ENCODE measurements around the gene SHC3.

DNA sequence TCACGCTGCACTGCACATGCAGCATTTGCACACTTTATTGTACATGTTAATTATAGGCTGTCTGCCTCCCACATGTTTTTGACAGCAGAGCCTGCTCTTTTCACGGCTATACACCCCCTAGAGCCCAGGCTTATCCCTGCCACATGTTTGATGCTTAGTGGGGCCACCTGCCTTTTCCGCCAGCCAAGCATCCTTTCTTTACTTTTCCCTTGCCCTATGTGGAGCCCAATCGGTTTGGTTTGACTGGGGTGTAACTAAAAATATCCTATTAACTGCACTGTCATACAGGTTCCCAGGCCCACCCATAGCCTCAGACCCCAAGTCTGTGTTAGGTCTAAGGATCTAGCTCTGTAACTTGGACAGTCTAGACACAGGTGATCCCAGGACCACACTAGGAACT is 206.2 kb downstream of the SHC3 start:
- TF ChIP-seq, protein P1, sequence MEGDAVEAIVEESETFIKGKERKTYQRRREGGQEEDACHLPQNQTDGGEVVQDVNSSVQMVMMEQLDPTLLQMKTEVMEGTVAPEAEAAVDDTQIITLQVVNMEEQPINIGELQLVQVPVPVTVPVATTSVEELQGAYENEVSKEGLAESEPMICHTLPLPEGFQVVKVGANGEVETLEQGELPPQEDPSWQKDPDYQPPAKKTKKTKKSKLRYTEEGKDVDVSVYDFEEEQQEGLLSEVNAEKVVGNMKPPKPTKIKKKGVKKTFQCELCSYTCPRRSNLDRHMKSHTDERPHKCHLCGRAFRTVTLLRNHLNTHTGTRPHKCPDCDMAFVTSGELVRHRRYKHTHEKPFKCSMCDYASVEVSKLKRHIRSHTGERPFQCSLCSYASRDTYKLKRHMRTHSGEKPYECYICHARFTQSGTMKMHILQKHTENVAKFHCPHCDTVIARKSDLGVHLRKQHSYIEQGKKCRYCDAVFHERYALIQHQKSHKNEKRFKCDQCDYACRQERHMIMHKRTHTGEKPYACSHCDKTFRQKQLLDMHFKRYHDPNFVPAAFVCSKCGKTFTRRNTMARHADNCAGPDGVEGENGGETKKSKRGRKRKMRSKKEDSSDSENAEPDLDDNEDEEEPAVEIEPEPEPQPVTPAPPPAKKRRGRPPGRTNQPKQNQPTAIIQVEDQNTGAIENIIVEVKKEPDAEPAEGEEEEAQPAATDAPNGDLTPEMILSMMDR (IDR thresholded peaks at IDR 0.05; ENCODE audit: poor library complexity, severe bottlenecking) = no peak
- no peak for TF ChIP-seq EZH2 (IDR thresholded peaks at IDR 0.05; ENCODE audit: borderline replicate concordance, insufficient read depth, low read length, poor library complexity, severe bottlenecking)
- TF ChIP-seq, protein P2, sequence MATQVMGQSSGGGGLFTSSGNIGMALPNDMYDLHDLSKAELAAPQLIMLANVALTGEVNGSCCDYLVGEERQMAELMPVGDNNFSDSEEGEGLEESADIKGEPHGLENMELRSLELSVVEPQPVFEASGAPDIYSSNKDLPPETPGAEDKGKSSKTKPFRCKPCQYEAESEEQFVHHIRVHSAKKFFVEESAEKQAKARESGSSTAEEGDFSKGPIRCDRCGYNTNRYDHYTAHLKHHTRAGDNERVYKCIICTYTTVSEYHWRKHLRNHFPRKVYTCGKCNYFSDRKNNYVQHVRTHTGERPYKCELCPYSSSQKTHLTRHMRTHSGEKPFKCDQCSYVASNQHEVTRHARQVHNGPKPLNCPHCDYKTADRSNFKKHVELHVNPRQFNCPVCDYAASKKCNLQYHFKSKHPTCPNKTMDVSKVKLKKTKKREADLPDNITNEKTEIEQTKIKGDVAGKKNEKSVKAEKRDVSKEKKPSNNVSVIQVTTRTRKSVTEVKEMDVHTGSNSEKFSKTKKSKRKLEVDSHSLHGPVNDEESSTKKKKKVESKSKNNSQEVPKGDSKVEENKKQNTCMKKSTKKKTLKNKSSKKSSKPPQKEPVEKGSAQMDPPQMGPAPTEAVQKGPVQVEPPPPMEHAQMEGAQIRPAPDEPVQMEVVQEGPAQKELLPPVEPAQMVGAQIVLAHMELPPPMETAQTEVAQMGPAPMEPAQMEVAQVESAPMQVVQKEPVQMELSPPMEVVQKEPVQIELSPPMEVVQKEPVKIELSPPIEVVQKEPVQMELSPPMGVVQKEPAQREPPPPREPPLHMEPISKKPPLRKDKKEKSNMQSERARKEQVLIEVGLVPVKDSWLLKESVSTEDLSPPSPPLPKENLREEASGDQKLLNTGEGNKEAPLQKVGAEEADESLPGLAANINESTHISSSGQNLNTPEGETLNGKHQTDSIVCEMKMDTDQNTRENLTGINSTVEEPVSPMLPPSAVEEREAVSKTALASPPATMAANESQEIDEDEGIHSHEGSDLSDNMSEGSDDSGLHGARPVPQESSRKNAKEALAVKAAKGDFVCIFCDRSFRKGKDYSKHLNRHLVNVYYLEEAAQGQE (IDR thresholded peaks at IDR 0.05; ENCODE audit: borderline replicate concordance) = no peak
- no peak for TF ChIP-seq TAF1 (IDR thresholded peaks at IDR 0.05; ENCODE audit: low read depth)
- no peak for TF ChIP-seq EP300 (conservative IDR thresholded peaks at IDR 0.05; ENCODE audit: poor library complexity, severe bottlenecking)
- TF ChIP-seq POLR2AphosphoS5 (IDR thresholded peaks at IDR 0.05) = no peak

All from neural cell (in vitro differentiated cells).